Stimulated activated naive CD8-positive, alpha-beta T cell treated with anti-CD3 and anti-CD28 coated beads, Interleukin-15, Interleukin-2, amounts not matched to agents 100 ng/mL and 50 ng/mL, for 24 hours (primary cell): Measurements from ENCODE around the gene KIR2DL1.
"Not testable (repeated sequence)": the region's sequence is repeated elsewhere in the genome, so short reads cannot be mapped to it uniquely, and the experiment has no call there.

Source experiments
- H3K27ac Mint-ChIP-seq: one replicate; pipeline ENCODE4 v1.8.0; 2021; ENCODE audit warnings: mild to moderate bottlenecking, mixed read lengths
- H3K27me3 Mint-ChIP-seq: one replicate; pipeline ENCODE4 v1.8.0; 2021; ENCODE audit warnings: mixed read lengths
- H3K36me3 Mint-ChIP-seq: one replicate; pipeline ENCODE4 v1.8.0; 2021; ENCODE audit warnings: low read depth, mixed read lengths
- H3K4me1 Mint-ChIP-seq: one replicate; pipeline ENCODE4 v1.8.0; 2021; ENCODE audit warnings: low read depth, mixed read lengths
- H3K4me3 Mint-ChIP-seq: one replicate; pipeline ENCODE4 v1.8.0; 2021; ENCODE audit warnings: mild to moderate bottlenecking, mixed read lengths
- H3K9me3 Mint-ChIP-seq: one replicate; pipeline ENCODE4 v1.8.0; 2021; ENCODE audit warnings: mixed read lengths

Gene KIR2DL1

GRCh38 chr19:54791476-54791875 lies 21.9 kb downstream of the KIR2DL1 start:
- peaks cover 5% of the 10 kb centered on the region for H3K27me3 Mint-ChIP-seq
- no peaks in the 10 kb centered on the region for H3K36me3 Mint-ChIP-seq
- no peak overlapping the region for H3K4me3 Mint-ChIP-seq
- no peak overlapping the region for H3K27ac Mint-ChIP-seq
- peaks cover 16% of the 10 kb centered on the region for H3K4me1 Mint-ChIP-seq
- H3K9me3 Mint-ChIP-seq = peaks cover 4% of the 10 kb centered on the region

- peak overlapping the region; percentile 21 for H3K27ac Mint-ChIP-seq
- peaks cover 9% of the 10 kb centered on the region for H3K27me3 Mint-ChIP-seq
- H3K36me3 Mint-ChIP-seq = no peaks in the 10 kb centered on the region
- H3K4me1 Mint-ChIP-seq = peaks cover 16% of the 10 kb centered on the region
- H3K4me3 Mint-ChIP-seq = peak overlapping the region; percentile 75
- peaks cover 4% of the 10 kb centered on the region for H3K9me3 Mint-ChIP-seq
These were observed 23.2 kb downstream of the KIR2DL1 start for GRCh38 chr19:54792814-54793213.

- H3K4me3 Mint-ChIP-seq = no peak overlapping the region
- peaks cover 26% of the 10 kb centered on the region for H3K27me3 Mint-ChIP-seq
- peaks cover 16% of the 10 kb centered on the region for H3K4me1 Mint-ChIP-seq
- no peak overlapping the region for H3K27ac Mint-ChIP-seq
- peaks cover 9% of the 10 kb centered on the region for H3K9me3 Mint-ChIP-seq
- H3K36me3 Mint-ChIP-seq = no peaks in the 10 kb centered on the region
These were observed 26.2 kb downstream of the KIR2DL1 start for GRCh38 chr19:54795758-54796157.

GRCh38 chr19:54803410-54803809 lies 33.8 kb downstream of the KIR2DL1 start, which contains the start of gene KIR2DL4:
KIR2DL4 (plus strand) TSS chr19:54803610; CDS start chr19:54803652, 42 bp downstream.
- Mint-ChIP-seq H3K27ac (no peak within 1 kb of the TSS), H3K4me1 (no peaks in the 10 kb centered on the region), H3K4me3 (no peak within 1 kb of the TSS), H3K27me3 (peaks cover 30% of the 10 kb centered on the region), H3K36me3 (no peaks in the 10 kb centered on the region), H3K9me3 (peaks cover 5% of the 10 kb centered on the region)

- Mint-ChIP-seq H3K4me1 (no peaks in the 10 kb centered on the region), H3K36me3 (no peaks in the 10 kb centered on the region)
These were observed 34.5 kb downstream of the KIR2DL1 start for GRCh38 chr19:54804101-54804500.

GRCh38 chr19:54804571-54804970 lies 35.0 kb downstream of the KIR2DL1 start:
- Mint-ChIP-seq H3K27me3 (peaks cover 20% of the 10 kb centered on the region), H3K4me3 (no peak overlapping the region), H3K4me1 (no peaks in the 10 kb centered on the region), H3K27ac (no peak overlapping the region), H3K9me3 (peaks cover under 1% of the 10 kb centered on the region), H3K36me3 (no peaks in the 10 kb centered on the region)

More at GRCh38 chr19:54804101-54804500, 34.5 kb downstream of the KIR2DL1 start:
- H3K9me3 Mint-ChIP-seq = peaks cover 5% of the 10 kb centered on the region
- no peak overlapping the region for H3K27ac Mint-ChIP-seq
- peaks cover 23% of the 10 kb centered on the region for H3K27me3 Mint-ChIP-seq
- no peak overlapping the region for H3K4me3 Mint-ChIP-seq

GRCh38 chr19:54805665-54806515 lies 36.3 kb downstream of the KIR2DL1 start:
- Mint-ChIP-seq H3K4me3 (no peak overlapping the region), H3K27me3 (peaks cover 21% of the 10 kb centered on the region), H3K36me3 (no peaks in the 10 kb centered on the region), H3K27ac (no peak overlapping the region), H3K4me1 (no peaks in the 10 kb centered on the region), H3K9me3 (no peaks in the 10 kb centered on the region)

GRCh38 chr19:54806516-54806838 lies 36.9 kb downstream of the KIR2DL1 start:
- no peaks in the 10 kb centered on the region for H3K4me1 Mint-ChIP-seq
- no peaks in the 10 kb centered on the region for H3K36me3 Mint-ChIP-seq
- H3K27ac Mint-ChIP-seq = no peak overlapping the region
- H3K9me3 Mint-ChIP-seq = no peaks in the 10 kb centered on the region
- no peak overlapping the region for H3K4me3 Mint-ChIP-seq
- H3K27me3 Mint-ChIP-seq = peaks cover 19% of the 10 kb centered on the region

GRCh38 chr19:54814571-54814970 lies 45.0 kb downstream of the KIR2DL1 start:
- not testable (repeated sequence) for H3K4me1 Mint-ChIP-seq, H3K9me3 Mint-ChIP-seq, H3K4me3 Mint-ChIP-seq, H3K27ac Mint-ChIP-seq, H3K36me3 Mint-ChIP-seq
- H3K27me3 Mint-ChIP-seq = peaks cover 11% of the 10 kb centered on the region

- not testable (repeated sequence) for H3K9me3 Mint-ChIP-seq, H3K4me3 Mint-ChIP-seq, H3K36me3 Mint-ChIP-seq, H3K27ac Mint-ChIP-seq, H3K4me1 Mint-ChIP-seq
- peaks cover 12% of the 10 kb centered on the region for H3K27me3 Mint-ChIP-seq
These were observed 46.7 kb downstream of the KIR2DL1 start, which contains the start of gene KIR3DL1 for GRCh38 chr19:54816251-54816650. KIR3DL1 (plus strand) TSS chr19:54816468.

GRCh38 chr19:54817670-54818536 lies 48.3 kb downstream of the KIR2DL1 start:
- no peak overlapping the region for H3K27ac Mint-ChIP-seq
- H3K36me3 Mint-ChIP-seq = no peaks in the 10 kb centered on the region
- no peaks in the 10 kb centered on the region for H3K9me3 Mint-ChIP-seq
- H3K4me3 Mint-ChIP-seq = no peak overlapping the region
- no peaks in the 10 kb centered on the region for H3K4me1 Mint-ChIP-seq
- H3K27me3 Mint-ChIP-seq = peaks cover 3% of the 10 kb centered on the region

- H3K36me3 Mint-ChIP-seq, H3K4me3 Mint-ChIP-seq, H3K4me1 Mint-ChIP-seq, H3K27ac Mint-ChIP-seq, H3K9me3 Mint-ChIP-seq: not testable (repeated sequence)
- H3K27me3 Mint-ChIP-seq = peaks cover 14% of the 10 kb centered on the region
These were observed 54.8 kb downstream of the KIR2DL1 start for GRCh38 chr19:54824416-54824815.

- H3K4me3 Mint-ChIP-seq, H3K27ac Mint-ChIP-seq, H3K36me3 Mint-ChIP-seq, H3K4me1 Mint-ChIP-seq, H3K9me3 Mint-ChIP-seq: not testable (repeated sequence)
- H3K27me3 Mint-ChIP-seq = peaks cover 11% of the 10 kb centered on the region
These were observed 55.7 kb downstream of the KIR2DL1 start for GRCh38 chr19:54825326-54825725.

- not testable (repeated sequence) for H3K4me1 Mint-ChIP-seq, H3K36me3 Mint-ChIP-seq, H3K9me3 Mint-ChIP-seq, H3K4me3 Mint-ChIP-seq, H3K27ac Mint-ChIP-seq
- peaks cover 11% of the 10 kb centered on the region for H3K27me3 Mint-ChIP-seq
These were observed 58.5 kb downstream of the KIR2DL1 start for GRCh38 chr19:54828064-54828463.

- not testable (repeated sequence) for H3K4me3 Mint-ChIP-seq, H3K4me1 Mint-ChIP-seq, H3K27ac Mint-ChIP-seq, H3K27me3 Mint-ChIP-seq, H3K9me3 Mint-ChIP-seq, H3K36me3 Mint-ChIP-seq
These were observed 62.9 kb downstream of the KIR2DL1 start, which contains the start of gene KIR2DS4 for GRCh38 chr19:54832496-54832895. KIR2DS4 (plus strand) TSS chr19:54832676.
